ENCODE data around the gene PAK6.

PAK6 gene

GRCh38 chr15:40276927-40277326 is 38.1 kb downstream of the PAK6 start:
- DNase-seq (ENCODE audit: low read depth in 2 of 2): no peak

DNA sequence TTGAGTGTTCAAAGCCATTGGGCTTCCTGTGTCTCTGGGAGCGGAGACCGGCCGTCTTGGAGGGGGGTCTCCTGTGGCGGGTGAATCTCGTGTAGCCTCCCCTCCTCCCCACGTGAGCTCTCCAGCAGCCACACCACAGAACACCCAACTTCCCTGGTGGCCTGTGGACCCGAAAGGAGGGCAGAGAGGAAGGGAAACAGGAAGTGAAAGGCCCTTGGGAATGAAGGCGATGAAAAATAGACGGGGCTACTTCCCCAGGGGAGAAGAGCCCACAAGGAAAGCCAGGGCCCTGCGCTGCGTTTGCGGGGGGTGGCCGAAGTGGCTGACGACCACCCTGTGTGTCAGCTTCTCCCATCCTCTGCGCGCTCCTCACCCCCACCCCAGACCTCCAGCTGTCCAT is 38.6 kb downstream of the PAK6 start:
- no peak for DNase-seq (ENCODE audit: low read depth in 2 of 2)

- DNase-seq (ENCODE audit: low read depth in 2 of 2): no peak
Observed at GRCh38 chr15:40278026-40278425, 39.2 kb downstream of the PAK6 start.

DNA sequence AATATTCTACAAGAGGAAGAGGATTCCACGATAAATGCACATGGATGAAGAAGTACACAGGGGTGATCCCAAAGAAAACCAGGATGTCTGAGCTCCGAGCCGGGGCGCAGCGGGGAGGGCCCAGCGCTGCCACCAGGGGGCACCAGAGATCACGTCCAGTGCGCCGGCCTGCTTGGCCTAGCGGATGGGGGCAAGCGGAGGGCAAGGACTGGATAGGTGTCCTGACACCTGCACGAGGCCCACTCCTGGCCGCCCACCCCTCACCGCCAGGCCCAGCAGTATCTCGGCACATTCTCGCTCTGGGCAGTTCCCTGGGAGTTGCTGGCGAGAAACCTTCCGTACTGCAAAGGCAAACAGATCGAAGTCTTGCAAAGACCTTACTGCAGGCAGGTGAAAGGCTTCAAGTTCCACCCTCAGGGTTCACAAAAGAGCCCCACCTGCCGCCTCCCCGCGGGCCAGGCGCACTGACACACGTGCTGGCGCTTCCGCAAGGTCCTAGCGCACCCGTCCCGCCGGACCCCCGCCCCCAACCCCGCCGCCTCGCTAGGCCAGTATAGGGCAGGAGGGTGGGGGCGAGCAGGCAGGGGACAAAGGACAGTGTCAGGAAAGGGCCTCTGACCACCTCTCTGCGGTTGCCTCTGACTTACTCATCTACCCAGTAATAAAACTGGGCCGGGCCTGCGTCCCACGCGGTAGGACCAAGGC is 40.7 kb downstream of the PAK6 start:
- DNase-seq (ENCODE audit: low read depth in 2 of 2): peak; percentile 58 to 61

- no peak for DNase-seq (ENCODE audit: low read depth in 2 of 2)
Observed at GRCh38 chr15:40280260-40281056, 41.6 kb downstream of the PAK6 start.

GRCh38 chr15:40281057-40281800 is 42.4 kb downstream of the PAK6 start:
- no peak for DNase-seq (ENCODE audit: low read depth in 2 of 2)

- no peak for DNase-seq (ENCODE audit: low read depth in 2 of 2)
Observed at GRCh38 chr15:40281801-40282146, 42.9 kb downstream of the PAK6 start.

DNA sequence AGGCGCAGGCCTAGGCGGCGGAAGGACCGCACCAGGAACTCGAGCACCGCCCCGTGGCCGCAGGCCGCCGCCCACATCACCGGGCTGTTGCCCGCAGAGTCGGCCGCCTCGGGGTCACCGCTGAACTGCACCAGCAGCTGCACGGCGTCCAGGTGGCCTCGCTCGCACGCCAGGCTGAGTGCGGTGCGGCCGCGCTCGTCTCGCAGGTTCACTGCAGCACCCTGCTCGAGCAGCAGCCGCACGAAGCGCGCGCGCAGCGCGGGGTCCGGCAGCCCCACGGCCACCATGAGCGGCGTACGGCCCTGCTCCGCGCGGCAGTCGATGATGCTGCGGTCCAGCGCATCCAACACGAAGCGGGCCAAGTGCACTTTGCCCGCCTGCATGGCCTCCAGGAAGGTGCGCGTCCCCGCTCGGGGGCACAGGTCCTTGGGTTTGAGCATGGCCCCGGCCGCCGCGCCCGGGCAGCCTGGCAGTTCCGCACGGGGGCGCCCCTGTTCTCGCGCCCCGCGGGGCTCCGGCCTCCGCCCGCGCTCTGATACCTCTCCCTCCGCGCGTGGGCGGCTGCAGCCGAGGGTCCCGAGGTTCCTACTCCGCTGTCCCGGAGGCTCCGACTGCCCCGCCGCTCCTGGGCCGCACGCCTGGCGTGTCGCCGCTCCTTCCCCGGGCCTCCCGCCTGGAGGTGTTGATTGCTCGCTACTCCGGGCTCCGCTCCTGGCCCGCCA is 43.4 kb downstream of the PAK6 start:
- DNase-seq (ENCODE audit: low read depth in 2 of 2): peak in 1 of 2 donors; percentile 34

DNA sequence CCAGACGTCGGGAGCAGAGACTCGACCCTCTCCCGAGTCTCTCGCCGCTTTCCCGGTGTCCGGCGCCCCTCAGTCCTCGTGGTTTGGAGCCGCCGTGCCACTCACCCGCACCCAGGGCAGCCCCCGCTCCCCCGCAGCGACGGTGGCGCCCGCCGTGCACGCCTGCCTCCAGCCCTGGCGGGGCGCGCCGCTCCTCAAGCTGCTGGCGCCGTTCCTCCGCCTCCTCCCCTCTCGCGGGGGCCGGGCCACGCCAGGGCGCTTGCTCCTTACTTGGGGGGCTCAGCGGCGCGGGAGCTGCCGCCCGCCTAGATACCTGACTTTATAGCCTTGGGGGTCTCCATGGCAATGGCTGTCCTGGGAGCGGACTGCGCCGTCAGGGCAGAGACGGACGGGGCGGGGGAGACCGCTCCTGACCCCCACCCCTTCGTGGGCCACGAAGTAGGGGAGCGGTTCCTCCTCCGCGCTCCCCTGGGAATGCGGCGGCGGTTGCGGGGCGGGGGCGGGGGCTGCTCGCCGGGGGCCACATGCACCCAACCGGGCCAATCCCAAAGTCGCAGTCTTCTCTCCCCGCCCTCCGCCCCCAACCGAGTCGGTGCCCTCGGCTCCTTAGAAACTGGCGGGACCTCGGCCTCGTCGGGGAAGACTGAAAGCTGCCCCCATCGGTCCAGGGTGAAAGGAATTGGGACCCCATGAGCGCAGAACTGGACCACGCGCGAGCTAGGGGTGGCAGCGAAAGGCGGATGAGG is 44.2 kb downstream of the PAK6 start, which contains the start of gene ANKRD63:
Gene ANKRD63, minus strand, starts transcription at position 196 of the 746 bp plus-strand sequence. CDS start 478 bp downstream, outside the sequence.
- peak in 1 of 2 donors; percentile 15 for DNase-seq (ENCODE audit: low read depth in 2 of 2)

GRCh38 chr15:40283615-40284300 is 44.9 kb downstream of the PAK6 start:
- no peak for DNase-seq (ENCODE audit: low read depth in 2 of 2)

DNA sequence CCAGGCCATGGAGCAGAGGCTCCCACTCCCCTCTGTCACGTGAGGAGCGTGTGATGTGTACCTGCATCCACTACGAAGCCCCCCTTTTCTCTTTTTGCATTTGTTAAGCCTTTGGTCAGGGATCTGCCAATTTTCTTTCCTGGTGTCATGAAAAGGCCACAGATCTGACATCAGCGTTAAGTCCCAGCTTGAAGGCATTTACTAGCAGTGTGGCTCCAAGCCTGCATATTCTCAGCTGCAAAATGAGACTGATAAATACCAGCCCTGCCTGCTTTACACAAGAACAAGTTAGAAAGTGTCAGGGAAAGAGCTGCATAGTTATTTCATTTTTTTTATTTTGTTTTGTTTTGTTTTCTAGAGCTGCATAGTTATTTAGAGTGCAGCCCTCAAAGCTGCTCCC is 46.3 kb downstream of the PAK6 start:
- no peak for DNase-seq (ENCODE audit: low read depth in 2 of 2)

GRCh38 chr15:40285554-40286011 is 46.7 kb downstream of the PAK6 start:
- no peak for DNase-seq (ENCODE audit: low read depth in 2 of 2)

GRCh38 chr15:40286061-40286532 is 47.2 kb downstream of the PAK6 start:
- DNase-seq (ENCODE audit: low read depth in 2 of 2): no peak

DNA sequence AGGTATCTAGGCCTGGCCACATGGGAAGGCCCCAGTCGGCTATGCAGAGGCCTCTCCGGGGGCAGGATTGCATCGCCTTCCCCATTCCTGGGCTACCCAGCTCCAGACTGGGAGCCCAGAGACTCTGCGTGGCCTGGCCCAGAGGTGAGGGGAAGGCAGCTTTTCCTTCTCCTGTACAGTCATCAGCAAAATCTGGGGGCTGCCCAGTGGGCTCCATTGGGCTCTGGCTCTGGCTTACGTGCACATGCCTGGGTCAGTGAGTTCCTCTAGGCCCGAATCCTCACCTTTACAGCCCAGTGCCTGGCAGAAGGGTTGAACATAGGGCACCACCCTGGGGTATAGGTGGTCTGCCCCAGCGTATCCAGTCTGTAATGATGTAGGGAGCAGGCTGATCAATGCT is 47.9 kb downstream of the PAK6 start:
- DNase-seq (ENCODE audit: low read depth in 2 of 2): no peak

- DNase-seq (ENCODE audit: low read depth in 2 of 2): no peak
Observed at GRCh38 chr15:40287505-40287904, 48.6 kb downstream of the PAK6 start.

GRCh38 chr15:40287968-40288367 is 49.1 kb downstream of the PAK6 start:
- no peak for DNase-seq (ENCODE audit: low read depth in 2 of 2)

- no peak for DNase-seq (ENCODE audit: low read depth in 2 of 2)
Observed at GRCh38 chr15:40289140-40289775, 50.4 kb downstream of the PAK6 start.

GRCh38 chr15:40290545-40290917 is 51.7 kb downstream of the PAK6 start:
- DNase-seq (ENCODE audit: low read depth in 2 of 2): no peak

DNA sequence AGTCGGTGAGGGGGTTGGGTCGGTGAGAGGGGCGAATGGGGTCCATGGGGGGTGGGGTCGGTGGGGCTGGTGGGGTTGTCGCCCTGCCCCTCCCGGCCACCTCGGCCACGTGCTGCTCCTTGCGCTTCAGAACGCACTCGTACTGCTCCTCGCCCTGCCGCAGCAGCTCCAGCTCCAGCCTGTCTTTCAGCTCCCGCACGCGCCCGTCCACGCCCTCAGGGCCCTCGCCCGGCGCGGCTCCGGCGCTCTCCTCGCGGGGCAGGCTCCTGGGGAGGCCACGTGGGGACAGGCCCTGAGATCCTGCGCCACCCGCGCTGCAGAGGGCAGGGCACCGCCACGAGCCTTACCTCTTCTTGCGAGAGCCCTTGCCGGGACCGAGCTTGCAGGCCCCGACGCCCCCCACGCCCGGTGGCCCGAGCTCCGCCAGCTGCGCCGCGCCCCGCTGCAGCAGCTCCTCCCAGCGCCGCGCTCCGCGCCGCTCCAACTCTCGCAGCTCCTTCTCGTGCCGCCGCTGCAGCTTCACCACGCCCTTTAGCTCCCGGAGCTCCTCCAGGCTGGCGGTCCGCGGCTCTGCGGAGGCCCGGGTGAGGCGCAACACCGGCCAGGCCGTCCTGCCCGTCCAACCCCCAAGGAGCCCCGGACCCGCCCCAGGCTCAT is 52.2 kb downstream of the PAK6 start:
- DNase-seq (ENCODE audit: low read depth in 2 of 2): no peak

Data from activated CD4-positive, alpha-beta T cell treated with anti-CD3 and anti-CD28 coated beads for 24 hours (primary cell).